Measurements from ENCODE around the gene ABCA4. TPM values are rescaled to one million over a fixed set of nuclear protein-coding genes. Genes with fewer than 3 reads are reported as not detected.

ABCA4 gene
- total and polyA plus RNA-seq, 8 donors, result 0.83 to 2.7 (median 1.6) TPM

GRCh38 chr1:94118471-94118870 lies 2.5 kb downstream of the ABCA4 start:
- ATAC-seq (no peak), DNase-seq (no peak)
- TF ChIP-seq, protein P1, sequence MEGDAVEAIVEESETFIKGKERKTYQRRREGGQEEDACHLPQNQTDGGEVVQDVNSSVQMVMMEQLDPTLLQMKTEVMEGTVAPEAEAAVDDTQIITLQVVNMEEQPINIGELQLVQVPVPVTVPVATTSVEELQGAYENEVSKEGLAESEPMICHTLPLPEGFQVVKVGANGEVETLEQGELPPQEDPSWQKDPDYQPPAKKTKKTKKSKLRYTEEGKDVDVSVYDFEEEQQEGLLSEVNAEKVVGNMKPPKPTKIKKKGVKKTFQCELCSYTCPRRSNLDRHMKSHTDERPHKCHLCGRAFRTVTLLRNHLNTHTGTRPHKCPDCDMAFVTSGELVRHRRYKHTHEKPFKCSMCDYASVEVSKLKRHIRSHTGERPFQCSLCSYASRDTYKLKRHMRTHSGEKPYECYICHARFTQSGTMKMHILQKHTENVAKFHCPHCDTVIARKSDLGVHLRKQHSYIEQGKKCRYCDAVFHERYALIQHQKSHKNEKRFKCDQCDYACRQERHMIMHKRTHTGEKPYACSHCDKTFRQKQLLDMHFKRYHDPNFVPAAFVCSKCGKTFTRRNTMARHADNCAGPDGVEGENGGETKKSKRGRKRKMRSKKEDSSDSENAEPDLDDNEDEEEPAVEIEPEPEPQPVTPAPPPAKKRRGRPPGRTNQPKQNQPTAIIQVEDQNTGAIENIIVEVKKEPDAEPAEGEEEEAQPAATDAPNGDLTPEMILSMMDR (IDR thresholded peaks at IDR 0.05), result no peak
- H3K4me3 ChIP-seq, result no peak overlapping the region
- H3K27me3 ChIP-seq, result peaks cover 0 to 4% of the 10 kb centered on the region in 2 donors
- no peaks in the 10 kb centered on the region for H3K4me1 ChIP-seq
- H3K36me3 ChIP-seq, result no peaks in the 10 kb centered on the region
- intact Hi-C loops (cut with DNase I), result no loop called here
- H3K9me3 ChIP-seq, result no peaks in the 10 kb centered on the region
- H3K27ac ChIP-seq, result no peak overlapping the region

DNA sequence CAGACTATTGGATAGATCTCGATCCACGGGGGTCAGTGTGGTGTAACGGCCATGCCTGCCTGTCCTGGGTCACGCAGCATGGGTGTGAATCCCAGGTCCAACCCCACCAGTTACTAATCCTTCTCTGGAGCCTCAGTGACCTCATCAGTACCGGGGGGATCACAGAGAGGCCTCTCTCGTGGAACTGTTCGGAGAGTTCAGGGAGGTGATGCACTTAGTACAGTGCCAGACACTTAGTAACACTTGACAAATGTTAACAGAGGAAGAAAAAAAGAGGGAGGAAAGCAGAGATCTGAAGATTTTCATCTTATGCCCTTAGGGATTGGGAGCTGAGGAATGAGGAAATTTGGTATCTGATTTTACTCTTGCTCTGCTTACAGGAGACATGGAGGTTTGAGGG lies 2.9 kb downstream of the ABCA4 start:
- Histone ChIP-seq H3K27me3 (peaks cover 0 to 9% of the 10 kb centered on the region in 2 donors), H3K36me3 (no peaks in the 10 kb centered on the region), H3K27ac (no peak overlapping the region), H3K4me1 (no peaks in the 10 kb centered on the region), H3K4me3 (no peak overlapping the region), H3K9me3 (no peaks in the 10 kb centered on the region)
- no peak for ATAC-seq
- intact Hi-C loops (cut with DNase I), result no loop called here
- no peak for DNase-seq
- TF ChIP-seq, protein P1 (IDR thresholded peaks at IDR 0.05), result no peak

DNA sequence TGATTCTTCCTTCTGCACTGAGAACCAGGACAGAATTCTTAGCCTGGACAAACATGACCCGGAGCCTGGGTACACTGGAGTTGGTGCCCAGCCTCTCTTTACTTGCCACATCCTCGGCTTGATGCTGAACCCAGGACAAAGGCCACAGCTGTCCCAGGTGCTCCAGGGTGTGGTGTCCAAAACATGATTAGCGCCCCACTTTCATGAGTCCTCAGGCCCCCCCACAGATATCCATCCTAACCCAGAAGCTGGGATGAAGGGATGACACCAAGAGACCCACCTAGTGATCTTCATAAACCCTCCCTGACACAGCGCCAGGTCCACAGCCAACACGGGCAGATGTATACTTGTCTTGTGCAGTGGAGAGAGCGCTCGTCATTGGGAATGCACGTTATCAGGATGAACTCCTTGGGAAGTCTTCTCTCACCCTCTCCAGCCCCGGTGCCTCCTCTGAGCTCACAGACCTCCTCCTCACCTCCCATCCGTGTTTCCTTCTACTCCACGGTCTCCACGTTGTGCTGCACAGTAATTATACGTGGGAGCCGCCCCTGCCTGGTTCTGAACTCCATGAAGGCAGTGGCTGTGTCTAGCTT lies 3.6 kb downstream of the ABCA4 start:
- intact Hi-C loops (cut with DNase I), result no loop called here
- no peak for DNase-seq
- no peak overlapping the region for H3K27ac ChIP-seq
- no peaks in the 10 kb centered on the region for H3K36me3 ChIP-seq
- no peaks in the 10 kb centered on the region for H3K9me3 ChIP-seq
- H3K4me1 ChIP-seq, result no peaks in the 10 kb centered on the region
- TF ChIP-seq, protein P1 (IDR thresholded peaks at IDR 0.05), result no peak
- ATAC-seq, result no peak
- no peak overlapping the region for H3K4me3 ChIP-seq
- H3K27me3 ChIP-seq, result peaks cover 0 to 15% of the 10 kb centered on the region in 2 donors

- H3K36me3 ChIP-seq, result no peaks in the 10 kb centered on the region
- H3K9me3 ChIP-seq, result no peaks in the 10 kb centered on the region
- H3K4me3 ChIP-seq, result no peak overlapping the region
- H3K4me1 ChIP-seq, result no peaks in the 10 kb centered on the region
- ATAC-seq, result no peak
- no peak overlapping the region for H3K27ac ChIP-seq
- TF ChIP-seq, protein P1 (IDR thresholded peaks at IDR 0.05), result no peak
- intact Hi-C loops (cut with DNase I), result no loop called here
- H3K27me3 ChIP-seq, result peaks cover 0 to 15% of the 10 kb centered on the region in 2 donors
- DNase-seq, result no peak
These were observed 5.0 kb downstream of the ABCA4 start for GRCh38 chr1:94115900-94116436.

GRCh38 chr1:94115254-94115899 lies 5.6 kb downstream of the ABCA4 start:
- H3K27ac ChIP-seq, result no peak overlapping the region
- H3K4me1 ChIP-seq, result no peaks in the 10 kb centered on the region
- no peaks in the 10 kb centered on the region for H3K9me3 ChIP-seq
- H3K4me3 ChIP-seq, result no peak overlapping the region
- no peak for ATAC-seq
- H3K27me3 ChIP-seq, result peaks cover 0 to 15% of the 10 kb centered on the region in 2 donors
- TF ChIP-seq, protein P1 (IDR thresholded peaks at IDR 0.05), result no peak
- intact Hi-C loops (cut with DNase I), result no loop called here
- H3K36me3 ChIP-seq, result no peaks in the 10 kb centered on the region
- DNase-seq, result no peak

Data from left lung (tissue), 10 donors.